ENCODE measurements around the gene STK4. TPM values are rescaled to one million over a fixed set of nuclear protein-coding genes. Genes with fewer than 3 reads are reported as not detected.

STK4 gene
- total and polyA plus RNA-seq, 2 donors (not counting 3 experiments of a cell fraction or from before 2014, with no cell fraction given): 9.1 to 29.6 TPM

DNA sequence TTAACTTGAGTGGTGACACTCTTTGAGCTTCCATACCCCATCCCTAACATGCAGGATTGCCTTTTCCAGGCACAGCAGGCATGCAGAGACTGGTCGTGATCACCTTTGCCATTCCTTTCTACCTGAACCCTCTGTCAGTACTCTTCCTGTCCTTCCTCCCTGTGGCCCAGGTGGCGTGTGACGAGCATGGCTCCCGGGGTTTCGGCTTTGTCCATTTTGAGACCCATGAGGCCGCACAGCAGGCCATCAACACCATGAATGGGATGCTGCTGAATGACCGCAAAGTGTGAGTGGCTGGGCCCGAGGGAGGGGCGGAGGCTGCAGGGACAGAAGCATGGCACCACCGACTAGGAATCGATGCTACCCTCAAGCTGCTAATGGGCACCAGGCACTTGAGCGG is 49.7 kb upstream of the STK4 start:
- FAIRE-seq: no peak
- DNase-seq (ENCODE audit: low read depth, low spot score): no peak
- H2AFZ ChIP-seq (ENCODE audit: low read depth, low read length): no peak overlapping the region
- no peak for TF ChIP-seq FOS (IDR thresholded peaks at IDR 0.05; ENCODE audit: borderline replicate concordance, insufficient read depth, low read length)
- TF ChIP-seq, protein P1, sequence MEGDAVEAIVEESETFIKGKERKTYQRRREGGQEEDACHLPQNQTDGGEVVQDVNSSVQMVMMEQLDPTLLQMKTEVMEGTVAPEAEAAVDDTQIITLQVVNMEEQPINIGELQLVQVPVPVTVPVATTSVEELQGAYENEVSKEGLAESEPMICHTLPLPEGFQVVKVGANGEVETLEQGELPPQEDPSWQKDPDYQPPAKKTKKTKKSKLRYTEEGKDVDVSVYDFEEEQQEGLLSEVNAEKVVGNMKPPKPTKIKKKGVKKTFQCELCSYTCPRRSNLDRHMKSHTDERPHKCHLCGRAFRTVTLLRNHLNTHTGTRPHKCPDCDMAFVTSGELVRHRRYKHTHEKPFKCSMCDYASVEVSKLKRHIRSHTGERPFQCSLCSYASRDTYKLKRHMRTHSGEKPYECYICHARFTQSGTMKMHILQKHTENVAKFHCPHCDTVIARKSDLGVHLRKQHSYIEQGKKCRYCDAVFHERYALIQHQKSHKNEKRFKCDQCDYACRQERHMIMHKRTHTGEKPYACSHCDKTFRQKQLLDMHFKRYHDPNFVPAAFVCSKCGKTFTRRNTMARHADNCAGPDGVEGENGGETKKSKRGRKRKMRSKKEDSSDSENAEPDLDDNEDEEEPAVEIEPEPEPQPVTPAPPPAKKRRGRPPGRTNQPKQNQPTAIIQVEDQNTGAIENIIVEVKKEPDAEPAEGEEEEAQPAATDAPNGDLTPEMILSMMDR (IDR thresholded peaks at IDR 0.05; ENCODE audit: extremely low read depth in 1 of 2, insufficient read depth in 1 of 2, low read depth in 1 of 2, low read length in 2 of 2): no peak
- no peak for TF ChIP-seq POLR2AphosphoS5 (IDR thresholded peaks at IDR 0.05; ENCODE audit: insufficient read depth, low read depth, low read length)
- no peak for TF ChIP-seq EZH2 (IDR thresholded peaks at IDR 0.05; ENCODE audit: borderline replicate concordance, low read depth, low read length, severe bottlenecking)
- TF ChIP-seq POLR2A (IDR thresholded peaks at IDR 0.05; ENCODE audit: low read depth, low read length): no peak
- no peak for TF ChIP-seq GATA2 (IDR thresholded peaks at IDR 0.05; ENCODE audit: insufficient read depth, insufficient read length, low read depth, low read length)
- TF ChIP-seq MYC (IDR thresholded peaks at IDR 0.05; ENCODE audit: low read depth, low read length): no peak
- TF ChIP-seq JUN (IDR thresholded peaks at IDR 0.05; ENCODE audit: borderline replicate concordance, insufficient read depth, insufficient read length, low read depth): no peak
- TF ChIP-seq, protein P2, sequence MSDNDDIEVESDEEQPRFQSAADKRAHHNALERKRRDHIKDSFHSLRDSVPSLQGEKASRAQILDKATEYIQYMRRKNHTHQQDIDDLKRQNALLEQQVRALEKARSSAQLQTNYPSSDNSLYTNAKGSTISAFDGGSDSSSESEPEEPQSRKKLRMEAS (IDR thresholded peaks at IDR 0.05; ENCODE audit: insufficient read depth, insufficient read length): no peak
- H3K9ac ChIP-seq (replicated peaks; ENCODE audit: extremely low read depth, insufficient read depth, low read length): no peak overlapping the region
- ChIA-PET POLR2A (no interaction called here), CTCF (interaction anchor here (0.6 kb wide), 1 partner anchor 24 kb away, joined by 4 read pairs; no protein-coding TSS in a partner anchor)
- H3K4me3 ChIP-seq (replicated peaks in 1 of 3; ENCODE audit: insufficient read depth in 1 of 3, low read depth in 1 of 3, low read length in 3 of 3): no peak overlapping the region
- H3K79me2 ChIP-seq (ENCODE audit: control insufficient read depth, insufficient read depth, low read length): no peaks in the 10 kb centered on the region
- H3K4me1 ChIP-seq (ENCODE audit: control insufficient read depth, extremely low read depth, insufficient read depth, low read length): no peaks in the 10 kb centered on the region
- no peak overlapping the region for H3K27ac ChIP-seq (ENCODE audit: insufficient read depth, low read depth, low read length)
- no peaks in the 10 kb centered on the region for H3K9me3 ChIP-seq (replicated peaks; ENCODE audit: control insufficient read depth, insufficient read depth, low read length)
- H4K20me1 ChIP-seq (replicated peaks; ENCODE audit: control insufficient read depth, extremely low read depth, insufficient read depth, low read length): no peaks in the 10 kb centered on the region
- no peak overlapping the region for H3K4me2 ChIP-seq (ENCODE audit: insufficient read depth, low read length)
- no TSS peak for BruUV-seq (replicated peaks)
- H3K36me3 ChIP-seq (ENCODE audit: control insufficient read depth in 2 of 2, extremely low read depth in 1 of 2, insufficient read depth in 2 of 2, low read length in 2 of 2): no peaks in the 10 kb centered on the region
- intact Hi-C loops (cut with micrococcal nuclease): no loop called here
- no peaks in the 10 kb centered on the region for H3K9me1 ChIP-seq (replicated peaks; ENCODE audit: control insufficient read depth, extremely low read depth, insufficient read depth, low read length)
- dilution Hi-C loops (cut with MboI; ENCODE audit: extremely low pct_ligation_motif_present, low sequenced_read_pairs): no loop called here
- H3K27me3 ChIP-seq (ENCODE audit: control insufficient read depth in 2 of 2, insufficient read depth in 2 of 2, low read length in 2 of 2): no peaks in the 10 kb centered on the region

Measured in endothelial cell of umbilical vein (primary cell).